GM12878 (cell line): Measurements from ENCODE around the gene RDH16. TPM values are rescaled to one million over a fixed set of nuclear protein-coding genes. Genes with fewer than 3 reads are reported as not detected.

Experiments
- CEBPZ ChIP-seq: fragments of 150-350 bp; IDR thresholded peaks from 2 replicates; pipeline ENCODE4 v1.6.1; 2016; ENCODE audit warnings: low read depth, low read length
- CHD4 ChIP-seq: fragments of 200-600 bp; sonication (generic); IDR thresholded peaks from 2 replicates; pipeline ENCODE4 v1.6.1; 2016; ENCODE audit warnings: mild to moderate bottlenecking
- EP300 ChIP-seq, 2 experiments: fragments of 150-350 bp in 1 of 2; IDR thresholded peaks; 2 replicates each; pipeline ENCODE4 v1.6.1; 2011 to 2012; ENCODE audit warnings: low read depth in 2 of 2, low read length in 2 of 2, borderline replicate concordance in 1 of 2, improper control_type of control experiment in 1 of 2, inconsistent platforms in 1 of 2; ENCODE audit not compliant: control insufficient read depth in 1 of 2
- KAT2A ChIP-seq: conservative IDR thresholded peaks from 2 replicates; pipeline ENCODE4 v1.6.1; 2011; ENCODE audit warnings: low read depth, low read length; ENCODE audit not compliant: control insufficient read depth
- NBN ChIP-seq: fragments of 450-650 bp; IDR thresholded peaks from 2 replicates; pipeline ENCODE4 v1.6.1; 2016
- RAD51 ChIP-seq: fragments of 450-650 bp; IDR thresholded peaks from 2 replicates; pipeline ENCODE4 v1.6.1; 2016; ENCODE audit warnings: moderate library complexity, mild to moderate bottlenecking, inconsistent platforms
- RCOR1 ChIP-seq: conservative IDR thresholded peaks from 2 replicates; pipeline ENCODE4 v1.6.1; 2012; ENCODE audit warnings: low read depth, low read length, improper control_type of control experiment
- RELB ChIP-seq: fragments of 450-650 bp; IDR thresholded peaks from 2 replicates; pipeline ENCODE4 v1.6.1; 2017; ENCODE audit warnings: low read depth, mild to moderate bottlenecking, moderate library complexity
- SIN3A ChIP-seq: IDR thresholded peaks from 2 replicates; pipeline ENCODE4 v1.6.1; 2012; ENCODE audit warnings: low read depth, low read length, improper control_type of control experiment
- SMARCA5 ChIP-seq: fragments of 450-650 bp; IDR thresholded peaks from 2 replicates; pipeline ENCODE4 v1.6.1; 2017; ENCODE audit warnings: mild to moderate bottlenecking
- SPI1 ChIP-seq: IDR thresholded peaks from 2 replicates; pipeline ENCODE4 v1.6.1; 2011; ENCODE audit warnings: low read depth, mild to moderate bottlenecking, low read length, moderate library complexity, borderline replicate concordance; ENCODE audit not compliant: insufficient read depth
- SREBF1 ChIP-seq: IDR thresholded peaks from 2 replicates; pipeline ENCODE4 v1.6.1; 2012; ENCODE audit warnings: mild to moderate bottlenecking, low read length
- STAT1 ChIP-seq: fragments of 450-650 bp; conservative IDR thresholded peaks from 2 replicates; pipeline ENCODE4 v1.6.1; 2014; ENCODE audit warnings: antibody characterized with exemption, mild to moderate bottlenecking
- YY1 ChIP-seq: IDR thresholded peaks from 2 replicates; pipeline ENCODE4 v1.6.1; 2011; ENCODE audit warnings: low read depth, mild to moderate bottlenecking, low read length
- ZNF24 ChIP-seq: fragments of 450-650 bp; IDR thresholded peaks from 2 replicates; pipeline ENCODE4 v1.6.1; 2017; ENCODE audit warnings: antibody characterized with exemption, mild to moderate bottlenecking
- polyA plus RNA-seq, 11 experiments: library from polyadenylated mRNA; depleted of rRNA in 4 of 11; unstranded in 6 of 11; stranded (reverse) in 5 of 11; fragments of >200 nt; fragmentation: Nextera tagmentation in 4 of 11; fragmentation: Illumina TruSeq in 1 of 11; extraction: Ambion mirVana in 4 of 11; extraction: Trizol in 1 of 11; gene quantifications; 1 replicate in 1 of 11; 2 replicates in 10 of 11; pipeline versions ENCODE4 v1.2.1 to v1.2.3, GENCODE V29; 2011 to 2016; ENCODE audit warnings: inconsistent platforms in 2 of 11, missing spikeins in 2 of 11, low read depth in 1 of 11
- total RNA-seq, 4 experiments: library from RNA; depleted of rRNA in 3 of 4; stranded (reverse); fragments of >200 nt in 3 of 4; fragmentation: Illumina TruSeq in 1 of 4; extraction: Trizol in 1 of 4; gene quantifications; 2 replicates each; pipeline versions ENCODE4 v1.2.1 to v1.2.3, GENCODE V29; 2013 to 2021
- TF ChIP-seq, protein P1 (sequence below): IDR thresholded peaks from 2 replicates; pipeline ENCODE4 v1.6.1; 2012; ENCODE audit warnings: improper control_type of control experiment, low read depth, low read length; ENCODE audit not compliant: insufficient replicate concordance
- TF ChIP-seq, protein P2 (sequence below), 3 experiments: IDR thresholded peaks in 2 of 3; conservative IDR thresholded peaks in 1 of 3; 2 replicates each; pipeline ENCODE4 v1.5.1; 2011; ENCODE audit warnings: low read depth in 3 of 3, low read length in 3 of 3, mild to moderate bottlenecking in 3 of 3, control low read depth in 2 of 3, moderate library complexity in 2 of 3, inconsistent platforms in 1 of 3, mixed read lengths in 1 of 3; ENCODE audit not compliant: control insufficient read depth in 2 of 3, insufficient read depth in 1 of 3; ENCODE audit errors: extremely low read depth in 1 of 3

Gene RDH16
- total and polyA plus RNA-seq, 10 of the 15 experiments (the other 5 are each of a cell fraction or from before 2014, with no cell fraction given) = 0.04 to 0.31 (median 0.06) TPM

DNA sequence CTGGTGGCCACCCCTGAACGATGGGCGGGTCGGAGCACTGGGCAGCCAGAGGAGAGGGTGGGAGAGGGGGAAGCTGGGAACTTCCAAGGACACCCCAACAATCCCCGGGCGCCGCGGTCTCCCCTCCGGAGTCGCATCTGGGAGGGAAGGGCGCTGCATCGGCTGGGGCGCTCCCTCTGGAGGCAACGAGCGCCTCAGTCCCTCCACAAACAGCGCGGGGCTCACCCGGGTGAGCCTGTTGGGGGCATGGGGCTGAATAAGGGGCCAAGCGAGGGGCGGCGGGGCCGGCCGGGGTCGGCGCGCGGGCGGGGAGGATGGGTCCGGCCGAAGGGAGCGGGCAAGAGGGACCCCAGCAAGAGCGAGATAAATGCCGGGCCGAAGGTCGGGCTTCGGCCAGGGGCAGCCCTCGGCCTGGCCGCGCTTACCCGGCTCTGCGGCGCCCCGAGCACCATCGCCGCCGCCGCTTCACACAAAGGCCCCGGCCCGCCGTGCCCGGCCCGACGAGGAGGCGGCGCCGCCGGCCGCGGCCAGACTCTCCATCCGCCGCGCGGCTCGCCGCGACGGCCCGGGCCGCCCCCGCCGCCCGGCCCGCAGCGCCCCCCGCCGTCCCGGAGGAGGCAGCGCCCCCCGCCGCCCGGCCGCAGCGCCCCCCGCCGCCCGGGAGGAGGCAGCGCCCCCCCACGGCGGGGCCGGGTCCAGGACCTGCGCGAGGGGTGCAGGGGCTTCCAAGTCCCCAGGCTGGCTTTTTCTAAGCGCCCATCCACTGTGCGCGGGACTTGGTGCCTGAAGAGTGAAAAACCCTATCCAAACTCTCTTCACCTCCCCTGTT is 48.8 kb upstream of the RDH16 start, which contains the start of gene ZBTB39 (continued):
- TF ChIP-seq, protein P1, sequence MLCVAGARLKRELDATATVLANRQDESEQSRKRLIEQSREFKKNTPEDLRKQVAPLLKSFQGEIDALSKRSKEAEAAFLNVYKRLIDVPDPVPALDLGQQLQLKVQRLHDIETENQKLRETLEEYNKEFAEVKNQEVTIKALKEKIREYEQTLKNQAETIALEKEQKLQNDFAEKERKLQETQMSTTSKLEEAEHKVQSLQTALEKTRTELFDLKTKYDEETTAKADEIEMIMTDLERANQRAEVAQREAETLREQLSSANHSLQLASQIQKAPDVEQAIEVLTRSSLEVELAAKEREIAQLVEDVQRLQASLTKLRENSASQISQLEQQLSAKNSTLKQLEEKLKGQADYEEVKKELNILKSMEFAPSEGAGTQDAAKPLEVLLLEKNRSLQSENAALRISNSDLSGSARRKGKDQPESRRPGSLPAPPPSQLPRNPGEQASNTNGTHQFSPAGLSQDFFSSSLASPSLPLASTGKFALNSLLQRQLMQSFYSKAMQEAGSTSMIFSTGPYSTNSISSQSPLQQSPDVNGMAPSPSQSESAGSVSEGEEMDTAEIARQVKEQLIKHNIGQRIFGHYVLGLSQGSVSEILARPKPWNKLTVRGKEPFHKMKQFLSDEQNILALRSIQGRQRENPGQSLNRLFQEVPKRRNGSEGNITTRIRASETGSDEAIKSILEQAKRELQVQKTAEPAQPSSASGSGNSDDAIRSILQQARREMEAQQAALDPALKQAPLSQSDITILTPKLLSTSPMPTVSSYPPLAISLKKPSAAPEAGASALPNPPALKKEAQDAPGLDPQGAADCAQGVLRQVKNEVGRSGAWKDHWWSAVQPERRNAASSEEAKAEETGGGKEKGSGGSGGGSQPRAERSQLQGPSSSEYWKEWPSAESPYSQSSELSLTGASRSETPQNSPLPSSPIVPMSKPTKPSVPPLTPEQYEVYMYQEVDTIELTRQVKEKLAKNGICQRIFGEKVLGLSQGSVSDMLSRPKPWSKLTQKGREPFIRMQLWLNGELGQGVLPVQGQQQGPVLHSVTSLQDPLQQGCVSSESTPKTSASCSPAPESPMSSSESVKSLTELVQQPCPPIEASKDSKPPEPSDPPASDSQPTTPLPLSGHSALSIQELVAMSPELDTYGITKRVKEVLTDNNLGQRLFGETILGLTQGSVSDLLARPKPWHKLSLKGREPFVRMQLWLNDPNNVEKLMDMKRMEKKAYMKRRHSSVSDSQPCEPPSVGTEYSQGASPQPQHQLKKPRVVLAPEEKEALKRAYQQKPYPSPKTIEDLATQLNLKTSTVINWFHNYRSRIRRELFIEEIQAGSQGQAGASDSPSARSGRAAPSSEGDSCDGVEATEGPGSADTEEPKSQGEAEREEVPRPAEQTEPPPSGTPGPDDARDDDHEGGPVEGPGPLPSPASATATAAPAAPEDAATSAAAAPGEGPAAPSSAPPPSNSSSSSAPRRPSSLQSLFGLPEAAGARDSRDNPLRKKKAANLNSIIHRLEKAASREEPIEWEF = no peak
- no peak for TF ChIP-seq SIN3A
- no peak for TF ChIP-seq NBN
- TF ChIP-seq SMARCA5 = peak; percentile 56; the same call in 1 of the 2 replicates
- no peak for TF ChIP-seq SREBF1
- TF ChIP-seq, protein P2, sequence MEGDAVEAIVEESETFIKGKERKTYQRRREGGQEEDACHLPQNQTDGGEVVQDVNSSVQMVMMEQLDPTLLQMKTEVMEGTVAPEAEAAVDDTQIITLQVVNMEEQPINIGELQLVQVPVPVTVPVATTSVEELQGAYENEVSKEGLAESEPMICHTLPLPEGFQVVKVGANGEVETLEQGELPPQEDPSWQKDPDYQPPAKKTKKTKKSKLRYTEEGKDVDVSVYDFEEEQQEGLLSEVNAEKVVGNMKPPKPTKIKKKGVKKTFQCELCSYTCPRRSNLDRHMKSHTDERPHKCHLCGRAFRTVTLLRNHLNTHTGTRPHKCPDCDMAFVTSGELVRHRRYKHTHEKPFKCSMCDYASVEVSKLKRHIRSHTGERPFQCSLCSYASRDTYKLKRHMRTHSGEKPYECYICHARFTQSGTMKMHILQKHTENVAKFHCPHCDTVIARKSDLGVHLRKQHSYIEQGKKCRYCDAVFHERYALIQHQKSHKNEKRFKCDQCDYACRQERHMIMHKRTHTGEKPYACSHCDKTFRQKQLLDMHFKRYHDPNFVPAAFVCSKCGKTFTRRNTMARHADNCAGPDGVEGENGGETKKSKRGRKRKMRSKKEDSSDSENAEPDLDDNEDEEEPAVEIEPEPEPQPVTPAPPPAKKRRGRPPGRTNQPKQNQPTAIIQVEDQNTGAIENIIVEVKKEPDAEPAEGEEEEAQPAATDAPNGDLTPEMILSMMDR (IDR thresholded peaks at IDR 0.05 in 2 of 3, conservative IDR thresholded peaks at IDR 0.05 in 1 of 3; ENCODE audit: control insufficient read depth in 2 of 3, extremely low read depth in 1 of 3, insufficient read depth in 1 of 3, low read depth in 3 of 3, low read length in 3 of 3) = peak; percentile 48 to 61 (median 58)
- no peak for TF ChIP-seq RAD51
- no peak for TF ChIP-seq STAT1
- no peak for TF ChIP-seq RELB
- no peak for TF ChIP-seq KAT2A
- TF ChIP-seq RCOR1 = no peak
- no peak for TF ChIP-seq CEBPZ
- 0 out of 2 replicates have a peak, but pooled peaks have one; percentile 37 for TF ChIP-seq YY1
- no peak for TF ChIP-seq CHD4
- no peak for TF ChIP-seq EP300 (IDR thresholded peaks at IDR 0.05; ENCODE audit: borderline replicate concordance in 1 of 2, control insufficient read depth in 1 of 2, low read depth in 2 of 2, low read length in 2 of 2)
- TF ChIP-seq SPI1 = no peak
- no peak for TF ChIP-seq ZNF24
